ENCODE results near the gene SV2C.

DNA sequence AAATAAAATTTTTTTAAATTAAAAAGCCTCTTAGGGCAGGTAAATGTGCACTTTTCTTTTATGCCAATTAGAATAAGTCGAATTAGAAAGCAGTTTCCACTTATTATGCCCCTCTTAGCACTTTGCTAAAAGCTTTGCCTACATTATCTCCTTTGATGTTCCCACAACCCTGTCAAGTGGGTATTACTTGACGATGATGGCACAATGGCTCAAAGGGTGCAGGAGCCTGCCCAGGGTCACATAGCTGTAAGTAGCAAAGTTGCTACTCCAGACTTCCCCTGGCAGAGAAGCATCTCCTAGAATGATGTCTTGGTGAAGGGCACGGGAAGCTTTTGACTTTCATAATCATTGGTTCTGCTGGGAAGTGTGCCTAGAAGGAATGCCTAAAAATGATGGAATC lies 301.5 kb downstream of the SV2C start:
- TF ChIP-seq, protein P1, sequence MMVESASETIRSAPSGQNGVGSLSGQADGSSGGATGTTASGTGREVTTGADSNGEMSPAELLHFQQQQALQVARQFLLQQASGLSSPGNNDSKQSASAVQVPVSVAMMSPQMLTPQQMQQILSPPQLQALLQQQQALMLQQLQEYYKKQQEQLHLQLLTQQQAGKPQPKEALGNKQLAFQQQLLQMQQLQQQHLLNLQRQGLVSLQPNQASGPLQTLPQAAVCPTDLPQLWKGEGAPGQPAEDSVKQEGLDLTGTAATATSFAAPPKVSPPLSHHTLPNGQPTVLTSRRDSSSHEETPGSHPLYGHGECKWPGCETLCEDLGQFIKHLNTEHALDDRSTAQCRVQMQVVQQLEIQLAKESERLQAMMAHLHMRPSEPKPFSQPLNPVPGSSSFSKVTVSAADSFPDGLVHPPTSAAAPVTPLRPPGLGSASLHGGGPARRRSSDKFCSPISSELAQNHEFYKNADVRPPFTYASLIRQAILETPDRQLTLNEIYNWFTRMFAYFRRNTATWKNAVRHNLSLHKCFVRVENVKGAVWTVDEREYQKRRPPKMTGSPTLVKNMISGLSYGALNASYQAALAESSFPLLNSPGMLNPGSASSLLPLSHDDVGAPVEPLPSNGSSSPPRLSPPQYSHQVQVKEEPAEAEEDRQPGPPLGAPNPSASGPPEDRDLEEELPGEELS (CRISPR knock-in tag; IDR thresholded peaks at IDR 0.05) = no peak
- TF ChIP-seq, protein P2, sequence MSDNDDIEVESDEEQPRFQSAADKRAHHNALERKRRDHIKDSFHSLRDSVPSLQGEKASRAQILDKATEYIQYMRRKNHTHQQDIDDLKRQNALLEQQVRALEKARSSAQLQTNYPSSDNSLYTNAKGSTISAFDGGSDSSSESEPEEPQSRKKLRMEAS (CRISPR knock-in tag; IDR thresholded peaks at IDR 0.05) = no peak
- TF ChIP-seq, protein P3, sequence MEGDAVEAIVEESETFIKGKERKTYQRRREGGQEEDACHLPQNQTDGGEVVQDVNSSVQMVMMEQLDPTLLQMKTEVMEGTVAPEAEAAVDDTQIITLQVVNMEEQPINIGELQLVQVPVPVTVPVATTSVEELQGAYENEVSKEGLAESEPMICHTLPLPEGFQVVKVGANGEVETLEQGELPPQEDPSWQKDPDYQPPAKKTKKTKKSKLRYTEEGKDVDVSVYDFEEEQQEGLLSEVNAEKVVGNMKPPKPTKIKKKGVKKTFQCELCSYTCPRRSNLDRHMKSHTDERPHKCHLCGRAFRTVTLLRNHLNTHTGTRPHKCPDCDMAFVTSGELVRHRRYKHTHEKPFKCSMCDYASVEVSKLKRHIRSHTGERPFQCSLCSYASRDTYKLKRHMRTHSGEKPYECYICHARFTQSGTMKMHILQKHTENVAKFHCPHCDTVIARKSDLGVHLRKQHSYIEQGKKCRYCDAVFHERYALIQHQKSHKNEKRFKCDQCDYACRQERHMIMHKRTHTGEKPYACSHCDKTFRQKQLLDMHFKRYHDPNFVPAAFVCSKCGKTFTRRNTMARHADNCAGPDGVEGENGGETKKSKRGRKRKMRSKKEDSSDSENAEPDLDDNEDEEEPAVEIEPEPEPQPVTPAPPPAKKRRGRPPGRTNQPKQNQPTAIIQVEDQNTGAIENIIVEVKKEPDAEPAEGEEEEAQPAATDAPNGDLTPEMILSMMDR (IDR thresholded peaks at IDR 0.05) = no peak
- TF ChIP-seq ZNF138 (CRISPR knock-in tag; conservative IDR thresholded peaks at IDR 0.05) = no peak
- TF ChIP-seq, protein P4, sequence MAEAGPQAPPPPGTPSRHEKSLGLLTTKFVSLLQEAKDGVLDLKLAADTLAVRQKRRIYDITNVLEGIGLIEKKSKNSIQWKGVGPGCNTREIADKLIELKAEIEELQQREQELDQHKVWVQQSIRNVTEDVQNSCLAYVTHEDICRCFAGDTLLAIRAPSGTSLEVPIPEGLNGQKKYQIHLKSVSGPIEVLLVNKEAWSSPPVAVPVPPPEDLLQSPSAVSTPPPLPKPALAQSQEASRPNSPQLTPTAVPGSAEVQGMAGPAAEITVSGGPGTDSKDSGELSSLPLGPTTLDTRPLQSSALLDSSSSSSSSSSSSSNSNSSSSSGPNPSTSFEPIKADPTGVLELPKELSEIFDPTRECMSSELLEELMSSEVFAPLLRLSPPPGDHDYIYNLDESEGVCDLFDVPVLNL (CRISPR knock-in tag; IDR thresholded peaks at IDR 0.05; ENCODE audit: borderline replicate concordance, low read depth) = no peak
- no peak for TF ChIP-seq ZBTB21 (CRISPR knock-in tag; IDR thresholded peaks at IDR 0.05; ENCODE audit: borderline replicate concordance)
- TF ChIP-seq SMAD4 (CRISPR knock-in tag; IDR thresholded peaks at IDR 0.05) = no peak
- TF ChIP-seq, protein P5, sequence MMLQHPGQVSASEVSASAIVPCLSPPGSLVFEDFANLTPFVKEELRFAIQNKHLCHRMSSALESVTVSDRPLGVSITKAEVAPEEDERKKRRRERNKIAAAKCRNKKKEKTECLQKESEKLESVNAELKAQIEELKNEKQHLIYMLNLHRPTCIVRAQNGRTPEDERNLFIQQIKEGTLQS (CRISPR knock-in tag; conservative IDR thresholded peaks at IDR 0.05) = no peak
- TF ChIP-seq PRRX2 (CRISPR knock-in tag; IDR thresholded peaks at IDR 0.05) = no peak
- no peak for TF ChIP-seq TCF7 (CRISPR knock-in tag; IDR thresholded peaks at IDR 0.05; ENCODE audit: low read depth)
